Heart right ventricle (tissue), 16 donors: Measurements from ENCODE around the gene TASP1. TPM values are rescaled to one million over a fixed set of nuclear protein-coding genes. Genes with fewer than 3 reads are reported as not detected.

Experiments used
- ATAC-seq, 8 donors: fragments of 200-7000 bp; cut with Tn5 transposase; one replicate each; pipeline ENCODE4 v1.9.1; 2020; ENCODE audit warnings: mild to moderate bottlenecking in 8 of 8, moderate library complexity in 8 of 8, moderate number of reproducible peaks in 1 of 8
- DNase-seq, 2 donors: peaks; one replicate each; pipeline ENCODE4 v3.0.0-alpha.2; 2020
- H3K27ac ChIP-seq, 10 donors: fragments of 200-600 bp; sonication (generic) in 2 of 10; one replicate each; pipeline versions ENCODE4 v1.5.0 to v1.8.0; 2020 to 2022; ENCODE audit warnings: mild to moderate bottlenecking in 3 of 10
- H3K27me3 ChIP-seq, 7 donors: fragments of 200-600 bp; one replicate each; pipeline ENCODE4 v1.8.0; 2021 to 2022; ENCODE audit warnings: mild to moderate bottlenecking in 2 of 7
- H3K36me3 ChIP-seq, 9 donors: fragments of 200-600 bp; sonication (generic) in 1 of 9; one replicate each; pipeline versions ENCODE4 v1.5.0 to v1.8.0; 2020 to 2022; ENCODE audit warnings: mild to moderate bottlenecking in 2 of 9
- H3K4me1 ChIP-seq, 9 donors: fragments of 200-600 bp; sonication (generic) in 1 of 9; one replicate each; pipeline versions ENCODE4 v1.5.0 to v1.8.0; 2020 to 2022; ENCODE audit warnings: mild to moderate bottlenecking in 4 of 9
- H3K4me3 ChIP-seq, 10 donors: fragments of 200-600 bp; sonication (generic) in 2 of 10; one replicate each; pipeline versions ENCODE4 v1.5.0 to v1.8.0; 2020 to 2022; ENCODE audit warnings: mild to moderate bottlenecking in 7 of 10, moderate library complexity in 2 of 10
- H3K9me3 ChIP-seq, 11 donors: fragments of 200-600 bp in 10 of 11; sonication (generic) in 2 of 11; one replicate each; pipeline versions ENCODE4 v1.5.0 to v1.8.0; 2013 to 2022; ENCODE audit warnings: mild to moderate bottlenecking in 2 of 11, control low read depth in 1 of 11, moderate library complexity in 1 of 11
- CTCF ChIP-seq, 9 donors: fragments of 200-600 bp; sonication (generic) in 2 of 9; IDR thresholded peaks; one replicate each; pipeline versions ENCODE4 v1.5.0 to v1.8.0; 2021 to 2022; ENCODE audit warnings: antibody characterized with exemption in 9 of 9, mild to moderate bottlenecking in 5 of 9, moderate library complexity in 1 of 9
- WGBS, 2 donors: extraction: QIAGEN DNeasy Blood & Tissue Kit; methylation state at CpG; one replicate each; pipeline ENCODE4 v1.1.7; 2013; ENCODE audit warnings: inconsistent platforms in 1 of 2; 5-methylcytosine and 5-hydroxymethylcytosine counted together
- intact Hi-C, 10 donors: fragments of 100-400 bp; cut with DNase I; formaldehyde crosslinking; loops; one replicate each; pipeline versions ENCODE4 v1.11.1 to v1.14.2; 2022
- polyA plus RNA-seq, 2 donors: library from polyadenylated mRNA; stranded (reverse); fragments of 200-250 nt; gene quantifications; one replicate each; pipeline ENCODE4 v1.2.3, GENCODE V29; 2013
- total RNA-seq, 10 donors: library from RNA; stranded (reverse); fragmentation: NEBNext Ultra II Directional in 3 of 10; extraction: Animal tissue kit (Norgen Biotek cat#: 25700) in 3 of 10; gene quantifications; one replicate each; pipeline versions ENCODE4 v1.2.1 to v1.2.4, GENCODE V29; 2021 to 2023
- donor health status: Arrhythmogenic right ventricular cardiomyopathy.
- donor health status: ischemic (EF 13 %, LVEDD 7.1; RV severe dilation, severe dysfunction).
- donor health status: healthy with polysubstance abuse.
- donor health status: DM: no; HTN: yes; CAD: no.
- donor health status: DM: no; HTN: no; CAD: no.
- donor health status: ischemic (EF 25% LVEDD 6.9; RV normal size, moderate dysfunction).
- donor health status: ischemic (EF 25% LVEDD 5.7; RV mildly dilated, moderate dysfunction).
- donor health status: healthy.
- donor health status: DM: yes; HTN: yes; CAD: no.
- donor health status: Ischemic cardiomyopathy.
- donor health status: ischemic (EF 35%, LVEDD 5.7; RV mildly dilated, moderate dysfunction).
- donor health status: nonischemic (EF 11% LVEDD 7.7; RV severe dilation, severe dysfunction).
- donor health status: DM: yes; HTN: yes; CAD: no.
- donor health status: PGD.
- donor health status: ischemic (EF 29% LVEDD 5.4; RV normal size, mild dysfunction).
- donor health status: nonischemic (EF 23%, LVEDD 6.1; RV moderate dilation, normal function).

TASP1 gene
- total and polyA plus RNA-seq, 12 donors: 2.1 to 8.5 (median 5.8) TPM

- DNase-seq (no peak), ATAC-seq (no peak)
- no peak overlapping the region for H3K4me3 ChIP-seq
- H3K27me3 ChIP-seq: peaks cover 0 to 10% (median 0%) of the 10 kb centered on the region in 7 donors
- H3K9me3 ChIP-seq: no peaks in the 10 kb centered on the region
- no peaks in the 10 kb centered on the region for H3K36me3 ChIP-seq
- H3K27ac ChIP-seq: no peak overlapping the region
- no peaks in the 10 kb centered on the region for H3K4me1 ChIP-seq
- TF ChIP-seq CTCF (IDR thresholded peaks at IDR 0.05): no peak
- intact Hi-C loops: no loop called here
- WGBS, 2 donors: 81 to 84% methylated on average over 5 of the region's 5 CpGs
Observed at GRCh38 chr20:13684566-13685222, 46.0 kb upstream of the TASP1 start.

GRCh38 chr20:13683833-13684232, 45.1 kb upstream of the TASP1 start:
- ATAC-seq (no peak), DNase-seq (no peak)
- intact Hi-C loops: no loop called here
- no peaks in the 10 kb centered on the region for H3K9me3 ChIP-seq
- WGBS, 2 donors: 14 to 18% methylated on average over 1 of the region's 1 CpG
- H3K36me3 ChIP-seq: no peaks in the 10 kb centered on the region
- TF ChIP-seq CTCF (IDR thresholded peaks at IDR 0.05): no peak
- H3K27me3 ChIP-seq: peaks cover 0 to 10% (median 0%) of the 10 kb centered on the region in 7 donors
- no peaks in the 10 kb centered on the region for H3K4me1 ChIP-seq
- H3K4me3 ChIP-seq: no peak overlapping the region
- H3K27ac ChIP-seq: no peak overlapping the region

- no peak overlapping the region for H3K4me3 ChIP-seq
- no peak overlapping the region for H3K27ac ChIP-seq
- TF ChIP-seq CTCF (IDR thresholded peaks at IDR 0.05): no peak
- intact Hi-C loops: no loop called here
- DNase-seq (no peak), ATAC-seq (no peak)
- H3K9me3 ChIP-seq: no peaks in the 10 kb centered on the region
- H3K4me1 ChIP-seq: no peaks in the 10 kb centered on the region
- peaks cover 0 to 10% (median 0%) of the 10 kb centered on the region in 7 donors for H3K27me3 ChIP-seq
- WGBS, 2 donors: 95% methylated on average over 4 of the region's 4 CpGs
- no peaks in the 10 kb centered on the region for H3K36me3 ChIP-seq
Observed at GRCh38 chr20:13681248-13682125, 42.8 kb upstream of the TASP1 start.

GRCh38 chr20:13678944-13679343, 40.2 kb upstream of the TASP1 start:
- TF ChIP-seq CTCF (IDR thresholded peaks at IDR 0.05): no peak
- H3K36me3 ChIP-seq: no peaks in the 10 kb centered on the region

More at GRCh38 chr20:13678944-13679343, 40.2 kb upstream of the TASP1 start:
- intact Hi-C loops: no loop called here
- Histone ChIP-seq H3K27me3 (no peaks in the 10 kb centered on the region), H3K9me3 (no peaks in the 10 kb centered on the region), H3K4me1 (no peaks in the 10 kb centered on the region), H3K4me3 (no peak overlapping the region), H3K27ac (no peak overlapping the region)
- DNase-seq (no peak), ATAC-seq (no peak)
- WGBS, 2 donors: 73 to 88% methylated on average over 1 of the region's 1 CpG
